ENCODE results near the gene HK1. TPM values are rescaled to one million over a fixed set of nuclear protein-coding genes. Genes with fewer than 3 reads are reported as not detected.

HK1 gene
- total RNA-seq, 4 donors from 2014 or later = 12.5 to 47.0 (median 12.6) TPM

- no peak for DNase-seq
- Histone ChIP-seq H3K27me3 (no peaks in the 10 kb centered on the region), H3K36me3 (no peaks in the 10 kb centered on the region), H3K27ac (no peak overlapping the region), H3K4me3 (no peak overlapping the region), H3K9me3 (no peaks in the 10 kb centered on the region), H3K4me1 (no peaks in the 10 kb centered on the region)
- TF ChIP-seq POLR2A (IDR thresholded peaks at IDR 0.05) (no peak), CTCF (IDR thresholded peaks at IDR 0.05) (no peak)
These were observed 33.0 kb downstream of the HK1 start for GRCh38 chr10:69311309-69311708.

GRCh38 chr10:69312528-69312927 lies 34.2 kb downstream of the HK1 start:
- Histone ChIP-seq H3K27ac (no peak overlapping the region), H3K36me3 (no peaks in the 10 kb centered on the region), H3K4me3 (no peak overlapping the region), H3K27me3 (no peaks in the 10 kb centered on the region), H3K4me1 (peaks cover 0 to 3% (median under 1%) of the 10 kb centered on the region in 4 donors), H3K9me3 (no peaks in the 10 kb centered on the region)
- no peak for DNase-seq
- TF ChIP-seq CTCF (IDR thresholded peaks at IDR 0.05) (no peak), POLR2A (IDR thresholded peaks at IDR 0.05) (no peak)

- TF ChIP-seq CTCF (IDR thresholded peaks at IDR 0.05) (no peak), POLR2A (IDR thresholded peaks at IDR 0.05) (no peak)
- Histone ChIP-seq H3K4me1 (peaks cover 0 to 12% (median 9%) of the 10 kb centered on the region in 4 donors), H3K27ac (no peak overlapping the region), H3K4me3 (no peak overlapping the region), H3K36me3 (no peaks in the 10 kb centered on the region), H3K9me3 (no peaks in the 10 kb centered on the region), H3K27me3 (no peaks in the 10 kb centered on the region)
- DNase-seq = no peak
These were observed 36.8 kb downstream of the HK1 start for GRCh38 chr10:69315100-69315542.

- H3K4me3 ChIP-seq = no peak overlapping the region
- no peaks in the 10 kb centered on the region for H3K36me3 ChIP-seq
- no peaks in the 10 kb centered on the region for H3K27me3 ChIP-seq
- no peaks in the 10 kb centered on the region for H3K9me3 ChIP-seq
- peaks cover 0 to 18% (median 13%) of the 10 kb centered on the region in 4 donors for H3K4me1 ChIP-seq
- TF ChIP-seq POLR2A (IDR thresholded peaks at IDR 0.05) (no peak), CTCF (IDR thresholded peaks at IDR 0.05) (no peak)
- H3K27ac ChIP-seq = no peak overlapping the region
- DNase-seq = no peak
These were observed 37.5 kb downstream of the HK1 start for GRCh38 chr10:69315610-69316312.

DNA sequence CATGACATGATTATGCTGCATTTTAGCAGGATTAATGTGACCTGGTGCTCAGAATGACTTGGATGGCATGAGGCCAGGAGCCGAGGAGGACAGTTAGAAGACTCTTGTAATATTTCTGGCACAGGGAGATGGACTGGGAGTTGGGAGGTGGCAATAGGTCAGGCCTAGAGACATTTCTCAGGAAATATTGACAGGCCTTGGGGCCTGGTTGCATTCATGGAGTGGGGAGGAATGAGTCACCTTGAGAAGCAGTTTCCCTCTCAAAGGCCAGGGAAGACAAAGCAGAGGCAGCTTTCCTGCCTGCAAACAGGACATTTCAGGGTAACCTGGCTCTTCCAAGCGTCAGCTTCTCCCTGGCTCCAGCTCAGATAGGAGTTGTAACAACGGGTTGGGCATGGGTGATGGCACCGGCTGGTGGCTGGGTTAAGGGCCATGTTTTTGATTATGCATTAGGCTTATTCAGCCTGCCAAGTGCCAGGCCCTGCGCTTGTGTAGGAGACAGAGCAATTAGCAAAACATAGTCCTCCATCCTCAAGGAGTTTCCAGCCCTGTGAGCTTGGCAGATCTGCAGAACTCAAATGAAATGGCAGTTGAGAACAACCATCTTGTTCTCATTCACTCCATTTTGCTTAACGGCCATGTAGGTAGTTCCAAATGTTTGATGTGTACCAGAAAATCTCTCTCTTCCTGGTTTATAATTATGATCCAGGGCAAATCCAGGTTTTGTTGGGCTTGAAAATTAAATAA lies 38.2 kb downstream of the HK1 start:
- TF ChIP-seq POLR2A (IDR thresholded peaks at IDR 0.05) = no peak
- TF ChIP-seq CTCF (IDR thresholded peaks at IDR 0.05) = no peak
- Histone ChIP-seq H3K4me3 (no peak overlapping the region), H3K36me3 (no peaks in the 10 kb centered on the region), H3K9me3 (no peaks in the 10 kb centered on the region), H3K27me3 (no peaks in the 10 kb centered on the region), H3K27ac (peak overlapping the region in 1 of 4 donors; percentile 22), H3K4me1 (peaks cover 0 to 26% (median 14%) of the 10 kb centered on the region in 4 donors)
- no peak for DNase-seq
